GM19438 (cell line): ENCODE data around the gene KCNA1.
"Not testable (repeated sequence)": the region's sequence is repeated elsewhere in the genome, so short reads cannot be mapped to it uniquely, and the experiment has no call there.

Experiments used
- ATAC-seq: cut with Tn5 transposase; IDR thresholded peaks from one replicate; pipeline ENCODE4 v1.9.1; 2021; ENCODE audit warnings: low read depth; ENCODE audit not compliant: unreplicated experiment

The KCNA1 gene

DNA sequence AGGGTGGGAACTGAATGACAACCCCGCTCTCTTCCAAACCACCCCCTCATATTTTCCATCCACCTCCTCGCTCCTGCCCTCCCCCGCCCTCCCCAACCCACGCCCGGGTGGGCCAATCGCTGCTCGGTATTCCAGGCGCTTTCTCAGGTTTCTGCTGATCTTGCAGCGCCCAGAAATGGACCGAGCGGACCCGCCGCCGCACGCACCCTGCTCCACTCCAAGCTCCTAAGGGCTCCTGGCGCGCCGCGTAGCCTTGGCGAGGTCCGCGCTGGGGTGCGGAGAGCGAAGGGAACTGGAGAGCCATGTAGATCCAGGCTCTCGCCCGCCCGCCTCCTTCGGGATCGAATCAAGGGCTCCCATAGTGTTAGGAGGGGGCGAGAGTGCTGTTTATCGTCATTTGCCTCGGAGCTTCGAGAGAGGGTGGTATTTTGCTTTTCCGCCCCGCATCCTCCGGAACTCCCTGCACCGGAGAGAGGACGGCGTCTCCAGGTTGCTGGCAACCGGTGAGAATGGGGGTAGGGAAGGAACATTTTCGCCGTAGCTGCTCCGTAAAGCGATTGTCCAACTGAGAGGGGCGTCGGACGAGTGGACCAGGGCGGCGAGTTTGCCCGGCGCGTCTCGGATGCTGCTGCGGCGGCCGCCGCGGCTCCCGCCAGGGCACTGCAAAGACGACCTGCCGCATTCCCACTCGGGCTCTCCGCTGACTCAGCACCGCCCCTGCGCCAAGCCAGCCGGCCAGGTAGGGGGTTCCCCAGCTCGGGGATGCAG is at the start of gene KCNA1:
KCNA1 (plus strand) TSS at position 172 of the 768 bp plus-strand sequence. CDS start 1,474 bp downstream, outside the sequence.
- no peak for ATAC-seq

- ATAC-seq: no peak
Measured at GRCh38 chr12:4860741-4861140, 49.0 kb upstream of the KCNA1 start.

GRCh38 chr12:4862809-4863208 is 46.9 kb upstream of the KCNA1 start:
- ATAC-seq: no peak

- no peak for ATAC-seq
Measured at GRCh38 chr12:4864575-4864974, 45.1 kb upstream of the KCNA1 start.

- no peak for ATAC-seq
Measured at GRCh38 chr12:4865246-4865645, 44.5 kb upstream of the KCNA1 start.

- no peak for ATAC-seq
Measured at GRCh38 chr12:4866299-4866698, 43.4 kb upstream of the KCNA1 start.

GRCh38 chr12:4867384-4867783 is 42.3 kb upstream of the KCNA1 start:
- ATAC-seq: no peak

- no peak for ATAC-seq
Measured at GRCh38 chr12:4870423-4870822, 39.3 kb upstream of the KCNA1 start.

GRCh38 chr12:4871514-4871913 is 38.2 kb upstream of the KCNA1 start:
- ATAC-seq: no peak

DNA sequence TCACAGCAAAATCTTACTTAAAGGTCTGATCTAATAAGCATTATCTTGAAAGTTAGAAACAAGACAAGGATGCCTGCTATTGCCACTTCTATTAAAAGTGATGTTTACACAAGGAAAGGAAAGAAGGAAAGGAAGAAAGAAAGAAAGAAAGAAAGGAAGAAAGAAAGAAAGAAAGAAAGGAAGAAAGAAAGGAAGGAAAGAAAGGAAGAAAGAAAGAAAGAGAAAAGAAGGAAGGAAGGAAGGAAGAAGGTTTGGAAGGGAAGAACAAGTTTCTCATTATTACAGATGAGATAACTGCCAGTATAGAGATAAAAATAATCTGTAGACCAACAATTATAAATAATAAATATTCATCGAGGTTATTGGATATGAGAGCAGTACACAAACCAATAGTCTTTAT is 35.8 kb upstream of the KCNA1 start:
- no peak for ATAC-seq

- no peak for ATAC-seq
Measured at GRCh38 chr12:4874671-4875070, 35.0 kb upstream of the KCNA1 start.

GRCh38 chr12:4879481-4879880 is 30.2 kb upstream of the KCNA1 start:
- not testable (repeated sequence) for ATAC-seq

GRCh38 chr12:4881266-4882064 is 28.2 kb upstream of the KCNA1 start:
- ATAC-seq: no peak

GRCh38 chr12:4891866-4892265 is 17.8 kb upstream of the KCNA1 start:
- ATAC-seq: no peak

- no peak for ATAC-seq
Measured at GRCh38 chr12:4892418-4892817, 17.3 kb upstream of the KCNA1 start.

GRCh38 chr12:4894019-4894418 is 15.7 kb upstream of the KCNA1 start:
- ATAC-seq: no peak

DNA sequence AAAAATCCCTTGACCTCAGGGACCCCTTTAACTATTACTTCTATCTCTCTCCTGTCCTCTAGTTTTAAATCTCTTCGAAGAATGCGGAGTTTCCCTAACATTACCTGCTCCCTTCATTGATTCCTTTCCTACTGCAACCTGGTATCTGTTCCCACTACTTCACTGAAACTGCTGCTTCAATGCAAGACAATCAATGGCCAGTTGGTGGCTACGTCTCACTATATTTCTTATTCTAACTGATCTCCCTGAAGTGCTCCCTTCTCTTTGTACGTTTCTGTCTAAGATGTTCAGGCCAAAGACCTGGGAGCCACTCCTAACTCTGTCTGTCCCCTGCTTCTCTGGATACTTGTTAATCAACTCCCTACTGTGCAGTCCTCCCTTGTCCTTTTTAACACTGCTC is 10.3 kb upstream of the KCNA1 start:
- no peak for ATAC-seq

- ATAC-seq: no peak
Measured at GRCh38 chr12:4900327-4900726, 9.4 kb upstream of the KCNA1 start.

GRCh38 chr12:4905316-4905715 is 4.4 kb upstream of the KCNA1 start:
- no peak for ATAC-seq

DNA sequence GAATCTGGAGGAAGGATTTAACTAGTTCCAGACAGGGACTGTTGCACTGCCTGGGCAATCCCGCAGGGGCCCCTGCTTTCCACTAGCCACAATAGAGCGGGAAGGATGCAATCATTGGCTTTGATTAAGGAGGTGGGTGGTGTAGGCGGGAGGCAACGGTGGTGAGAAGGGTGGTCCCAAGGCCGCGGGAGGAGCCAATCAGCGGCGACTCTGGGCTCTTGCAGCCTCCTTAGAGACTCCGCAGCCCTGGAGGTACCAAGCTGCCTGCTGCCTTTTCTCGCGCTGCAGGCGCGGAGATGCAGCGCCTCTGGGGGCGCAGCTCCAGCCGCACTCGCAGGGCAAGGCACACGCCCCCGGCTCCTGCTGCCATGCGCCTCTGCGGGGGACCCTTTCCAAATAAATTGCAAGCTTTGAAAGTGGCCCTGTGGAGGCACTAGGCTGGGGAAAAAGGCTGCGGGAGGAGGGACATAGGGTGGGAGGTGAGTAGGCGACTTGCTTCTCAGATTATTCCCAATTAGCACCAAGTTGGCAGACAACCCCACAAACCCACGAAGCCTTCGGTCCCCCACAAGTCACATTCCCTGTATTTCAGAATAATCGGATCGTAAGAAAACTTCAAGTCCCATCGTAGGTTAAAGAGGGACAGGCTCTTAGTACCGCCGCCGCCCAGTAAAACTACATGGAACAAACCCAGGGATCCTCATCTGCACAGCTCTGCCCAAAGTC is 858 bp upstream of the KCNA1 start:
- no peak for ATAC-seq

GRCh38 chr12:4909410-4909733 is 333 bp upstream of the KCNA1 start:
- no peak for ATAC-seq
